Endodermal cell (in vitro differentiated cells): ENCODE results near the gene ANKRD42. TPM values are rescaled to one million over a fixed set of nuclear protein-coding genes. Genes with fewer than 3 reads are reported as not detected.

Experiments used
- DNase-seq: peaks from one replicate; pipeline ENCODE4 v3.0.0-alpha.2; 2017
- H3K27ac ChIP-seq: 2 replicates; pipeline ENCODE4 v1.5.1; 2013; ENCODE audit warnings: mild to moderate bottlenecking, low read depth, low read length, moderate library complexity
- H3K27me3 ChIP-seq: 2 replicates; pipeline ENCODE4 v1.6.1; 2013; ENCODE audit warnings: mild to moderate bottlenecking, low read length, moderate library complexity; ENCODE audit not compliant: insufficient read depth, control insufficient read depth, poor library complexity, severe bottlenecking
- H3K36me3 ChIP-seq: 2 replicates; pipeline ENCODE4 v1.7.0; 2013; ENCODE audit warnings: mild to moderate bottlenecking, low read length, moderate library complexity; ENCODE audit not compliant: control insufficient read depth, insufficient read depth
- H3K4me1 ChIP-seq: one replicate; pipeline ENCODE4 v1.7.0; 2013; ENCODE audit warnings: low read length; ENCODE audit not compliant: control insufficient read depth, insufficient read depth
- H3K4me3 ChIP-seq: 2 replicates; pipeline ENCODE4 v1.5.1; 2013; ENCODE audit warnings: mild to moderate bottlenecking, low read length, moderate library complexity
- H3K9ac ChIP-seq: 2 replicates; pipeline ENCODE4 v1.6.1; 2013; ENCODE audit warnings: mild to moderate bottlenecking, low read length, moderate library complexity; ENCODE audit not compliant: poor library complexity, severe bottlenecking; ENCODE audit errors: extremely low read depth
- H3K9me3 ChIP-seq: 2 replicates; pipeline ENCODE4 v1.6.1; 2013; ENCODE audit warnings: mild to moderate bottlenecking, low read length, moderate library complexity; ENCODE audit not compliant: control insufficient read depth
- H3K27ac Mint-ChIP-seq: 2 replicates; pipeline ENCODE4 v1.8.0; 2020; ENCODE audit warnings: mixed read lengths
- H3K27me3 Mint-ChIP-seq: 2 replicates; pipeline ENCODE4 v1.8.0; 2021; ENCODE audit warnings: mild to moderate bottlenecking, mixed read lengths; ENCODE audit not compliant: insufficient read depth
- H3K36me3 Mint-ChIP-seq: 2 replicates; pipeline ENCODE4 v1.8.0; 2020; ENCODE audit warnings: low read depth, mixed read lengths
- H3K4me1 Mint-ChIP-seq: 2 replicates; pipeline ENCODE4 v1.8.0; 2020; ENCODE audit warnings: mixed read lengths
- H3K4me3 Mint-ChIP-seq: 2 replicates; pipeline ENCODE4 v1.8.0; 2020; ENCODE audit warnings: mild to moderate bottlenecking, moderate library complexity, mixed read lengths
- H3K9me3 Mint-ChIP-seq: 2 replicates; pipeline ENCODE4 v1.8.0; 2020; ENCODE audit warnings: mild to moderate bottlenecking, mixed read lengths
- CTCF ChIP-seq: fragments of 200-600 bp; sonication (generic); conservative IDR thresholded peaks from 2 replicates; pipeline ENCODE4 v1.5.0; 2021; ENCODE audit warnings: antibody characterized with exemption, mild to moderate bottlenecking
- WGBS, 2 experiments: methylation state at CpG; one replicate each; pipeline versions ENCODE4 v1.1.5 to v1.1.7; 2013; ENCODE audit warnings: missing lambda C conversion rate in 2 of 2, mixed read lengths in 1 of 2; ENCODE audit not compliant: insufficient coverage in 1 of 2, insufficient read length in 1 of 2; 5-methylcytosine and 5-hydroxymethylcytosine counted together
- total RNA-seq, 2 donors: library from RNA; stranded (reverse); fragmentation: NEBNext Ultra II Directional in 1 of 2; extraction: Animal tissue kit (Norgen Biotek cat#: 25700) in 1 of 2; gene quantifications; 2 replicates in 1 of 2; 3 replicates in 1 of 2; pipeline ENCODE4 v1.2.1, GENCODE V29; 2021

ANKRD42 gene
- total RNA-seq, 2 donors from 2014 or later, result 11.1 to 11.4 TPM

GRCh38 chr11:83280256-83280655 is 86.7 kb downstream of the ANKRD42 start:
- no peak overlapping the region for H3K4me3 ChIP-seq
- peaks cover 10% of the 10 kb centered on the region for H3K9me3 ChIP-seq
- Mint-ChIP-seq H3K27me3 (no peaks in the 10 kb centered on the region), H3K36me3 (peaks cover 52% of the 10 kb centered on the region), H3K4me3 (no peak overlapping the region), H3K4me1 (peaks cover 29% of the 10 kb centered on the region), H3K27ac (no peak overlapping the region), H3K9me3 (no peaks in the 10 kb centered on the region)
- no peak overlapping the region for H3K27ac ChIP-seq
- H3K9ac ChIP-seq, result no peak overlapping the region
- H3K4me1 ChIP-seq, result peaks cover 12% of the 10 kb centered on the region
- H3K27me3 ChIP-seq, result no peaks in the 10 kb centered on the region
- DNase-seq, result no peak
- 92 to 100% methylated on average over 1 of the region's 1 CpG for WGBS, 2 experiments
- TF ChIP-seq CTCF, result no peak
- peaks cover 72% of the 10 kb centered on the region for H3K36me3 ChIP-seq

- no peak overlapping the region for H3K27ac ChIP-seq
- H3K36me3 ChIP-seq, result peaks cover 53% of the 10 kb centered on the region
- peaks cover 10% of the 10 kb centered on the region for H3K9me3 ChIP-seq
- H3K27me3 ChIP-seq, result no peaks in the 10 kb centered on the region
- peak overlapping the region; percentile 2 for H3K4me3 Mint-ChIP-seq
- DNase-seq, result no peak
- H3K9me3 Mint-ChIP-seq, result no peaks in the 10 kb centered on the region
- peaks cover 35% of the 10 kb centered on the region for H3K36me3 Mint-ChIP-seq
- peaks cover 32% of the 10 kb centered on the region for H3K4me1 Mint-ChIP-seq
- no peaks in the 10 kb centered on the region for H3K27me3 Mint-ChIP-seq
- WGBS, 2 experiments, result 89 to 100% methylated on average over 3 to 4 of the region's 4 CpGs
- H3K27ac Mint-ChIP-seq, result no peak overlapping the region
- H3K4me3 ChIP-seq, result peak overlapping the region; percentile 99
- peaks cover 12% of the 10 kb centered on the region for H3K4me1 ChIP-seq
- no peak for TF ChIP-seq CTCF
- no peak overlapping the region for H3K9ac ChIP-seq
These were observed 88.7 kb downstream of the ANKRD42 start for GRCh38 chr11:83282084-83282716.

GRCh38 chr11:83284501-83285150 is 91.1 kb downstream of the ANKRD42 start:
- 12 to 18% methylated on average over 3 of the region's 3 CpGs for WGBS, 2 experiments
- Histone ChIP-seq H3K36me3 (peaks cover 30% of the 10 kb centered on the region), H3K9me3 (peaks cover 6% of the 10 kb centered on the region), H3K27me3 (no peaks in the 10 kb centered on the region), H3K27ac (no peak overlapping the region), H3K9ac (peak overlapping the region; percentile 79), H3K4me3 (peak overlapping the region; percentile 99), H3K4me1 (peaks cover 12% of the 10 kb centered on the region)
- Mint-ChIP-seq H3K4me3 (peak overlapping the region; percentile 95), H3K4me1 (peaks cover 32% of the 10 kb centered on the region), H3K27me3 (no peaks in the 10 kb centered on the region), H3K27ac (peak overlapping the region; percentile 100), H3K36me3 (peaks cover 13% of the 10 kb centered on the region), H3K9me3 (no peaks in the 10 kb centered on the region)
- TF ChIP-seq CTCF, result no peak
- no peak for DNase-seq
